ENCODE results near the gene ZNF407.
"Not testable (repeated sequence)": the region's sequence is repeated elsewhere in the genome, so short reads cannot be mapped to it uniquely, and the experiment has no call there.

ZNF407 gene

GRCh38 chr18:74562131-74562730 lies 35.4 kb upstream of the ZNF407 start:
- no peak for TF ChIP-seq CTCF (conservative IDR thresholded peaks at IDR 0.05; ENCODE audit: low read depth, low read length)
- Histone ChIP-seq H2AFZ (ENCODE audit: low read depth) (no peak overlapping the region), H3K79me2 (ENCODE audit: insufficient read depth, low read depth) (no peaks in the 10 kb centered on the region), H3K36me3 (ENCODE audit: insufficient read depth) (no peaks in the 10 kb centered on the region), H3K27ac (no peak overlapping the region), H4K20me1 (ENCODE audit: insufficient read depth) (no peaks in the 10 kb centered on the region), H3K4me1 (ENCODE audit: low read depth, poor library complexity, severe bottlenecking) (no peaks in the 10 kb centered on the region), H3K9ac (no peak overlapping the region), H3K4me2 (no peak overlapping the region), H3K4me3 (IDR thresholded peaks at IDR 0.05; ENCODE audit: insufficient read depth, low read depth, low read length) (no peak overlapping the region), H3K27me3 (ENCODE audit: insufficient read depth, low read depth) (no peaks in the 10 kb centered on the region)

GRCh38 chr18:74562775-74563174 lies 34.9 kb upstream of the ZNF407 start:
- Histone ChIP-seq H3K27ac (no peak overlapping the region), H3K27me3 (ENCODE audit: insufficient read depth, low read depth) (no peaks in the 10 kb centered on the region), H3K4me2 (no peak overlapping the region), H3K4me3 (IDR thresholded peaks at IDR 0.05; ENCODE audit: insufficient read depth, low read depth, low read length) (no peak overlapping the region), H4K20me1 (ENCODE audit: insufficient read depth) (no peaks in the 10 kb centered on the region), H3K36me3 (ENCODE audit: insufficient read depth) (no peaks in the 10 kb centered on the region), H3K4me1 (ENCODE audit: low read depth, poor library complexity, severe bottlenecking) (no peaks in the 10 kb centered on the region), H3K79me2 (ENCODE audit: insufficient read depth, low read depth) (no peaks in the 10 kb centered on the region), H2AFZ (ENCODE audit: low read depth) (no peak overlapping the region), H3K9ac (no peak overlapping the region)
- TF ChIP-seq CTCF (conservative IDR thresholded peaks at IDR 0.05; ENCODE audit: low read depth, low read length) = no peak

- Histone ChIP-seq H3K9ac (no peak overlapping the region), H3K27ac (no peak overlapping the region), H2AFZ (ENCODE audit: low read depth) (no peak overlapping the region), H3K79me2 (ENCODE audit: insufficient read depth, low read depth) (no peaks in the 10 kb centered on the region), H3K4me3 (IDR thresholded peaks at IDR 0.05; ENCODE audit: insufficient read depth, low read depth, low read length) (no peak overlapping the region), H3K4me2 (no peak overlapping the region), H3K36me3 (ENCODE audit: insufficient read depth) (no peaks in the 10 kb centered on the region), H3K4me1 (ENCODE audit: low read depth, poor library complexity, severe bottlenecking) (no peaks in the 10 kb centered on the region), H3K27me3 (ENCODE audit: insufficient read depth, low read depth) (no peaks in the 10 kb centered on the region), H4K20me1 (ENCODE audit: insufficient read depth) (no peaks in the 10 kb centered on the region)
- TF ChIP-seq CTCF (conservative IDR thresholded peaks at IDR 0.05; ENCODE audit: low read depth, low read length) = no peak
Observed at GRCh38 chr18:74563999-74564398, 33.7 kb upstream of the ZNF407 start.

GRCh38 chr18:74565164-74565563 lies 32.5 kb upstream of the ZNF407 start:
- not testable (repeated sequence) for H3K27ac ChIP-seq; H3K4me1 ChIP-seq (ENCODE audit: low read depth, poor library complexity, severe bottlenecking); H2AFZ ChIP-seq (ENCODE audit: low read depth); H4K20me1 ChIP-seq (ENCODE audit: insufficient read depth); H3K9ac ChIP-seq; H3K4me2 ChIP-seq; H3K36me3 ChIP-seq (ENCODE audit: insufficient read depth); H3K27me3 ChIP-seq (ENCODE audit: insufficient read depth, low read depth); H3K4me3 ChIP-seq (IDR thresholded peaks at IDR 0.05; ENCODE audit: insufficient read depth, low read depth, low read length); H3K79me2 ChIP-seq (ENCODE audit: insufficient read depth, low read depth)

GRCh38 chr18:74565993-74566392 lies 31.7 kb upstream of the ZNF407 start:
- not testable (repeated sequence) for H3K4me2 ChIP-seq; H3K4me1 ChIP-seq (ENCODE audit: low read depth, poor library complexity, severe bottlenecking); H2AFZ ChIP-seq (ENCODE audit: low read depth); H3K27ac ChIP-seq; H3K79me2 ChIP-seq (ENCODE audit: insufficient read depth, low read depth); H3K36me3 ChIP-seq (ENCODE audit: insufficient read depth); H3K4me3 ChIP-seq (IDR thresholded peaks at IDR 0.05; ENCODE audit: insufficient read depth, low read depth, low read length); H3K27me3 ChIP-seq (ENCODE audit: insufficient read depth, low read depth); H4K20me1 ChIP-seq (ENCODE audit: insufficient read depth); H3K9ac ChIP-seq

All from KMS-11 (cell line).